HL-60 (cell line): ENCODE measurements around the gene ROCK1.

Source experiments
- GABPA ChIP-seq: IDR thresholded peaks from 2 replicates; pipeline ENCODE4 v1.6.1; 2012; ENCODE audit warnings: low read depth
- POLR2AphosphoS5 ChIP-seq: IDR thresholded peaks from 2 replicates; pipeline ENCODE4 v1.6.1; 2012; ENCODE audit warnings: low read depth
- SPI1 ChIP-seq: IDR thresholded peaks from 2 replicates; pipeline ENCODE4 v1.6.1; 2012; ENCODE audit warnings: low read depth, mild to moderate bottlenecking, borderline replicate concordance
- TF ChIP-seq, protein P1 (sequence below): IDR thresholded peaks from one replicate; pipeline ENCODE4 v1.5.1; 2011; ENCODE audit warnings: low read length, control low read depth, inconsistent platforms; ENCODE audit not compliant: insufficient read depth
- TF ChIP-seq, protein P2 (sequence below): IDR thresholded peaks from 2 replicates; pipeline ENCODE4 v1.6.1; 2012; ENCODE audit warnings: low read depth; ENCODE audit not compliant: insufficient replicate concordance

DNA sequence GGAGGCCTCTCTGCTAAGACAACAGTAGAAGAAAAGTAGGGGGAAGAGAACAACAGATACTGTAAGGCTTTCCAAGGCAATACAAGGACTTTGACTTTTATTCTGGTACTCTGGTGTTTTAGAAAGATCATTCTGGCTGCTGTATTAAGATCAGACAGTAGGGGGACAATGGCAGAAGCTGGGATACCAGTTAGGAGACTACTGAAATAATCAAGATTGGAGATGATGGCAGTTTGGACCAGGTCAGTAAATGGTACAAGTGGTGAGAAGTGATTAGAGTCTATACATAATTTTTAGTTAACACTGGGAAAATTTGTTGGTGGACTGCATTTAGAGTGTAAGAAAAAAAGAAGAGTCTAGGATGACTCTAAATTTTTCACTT lies 139.7 kb downstream of the ROCK1 start:
- TF ChIP-seq, protein P1, sequence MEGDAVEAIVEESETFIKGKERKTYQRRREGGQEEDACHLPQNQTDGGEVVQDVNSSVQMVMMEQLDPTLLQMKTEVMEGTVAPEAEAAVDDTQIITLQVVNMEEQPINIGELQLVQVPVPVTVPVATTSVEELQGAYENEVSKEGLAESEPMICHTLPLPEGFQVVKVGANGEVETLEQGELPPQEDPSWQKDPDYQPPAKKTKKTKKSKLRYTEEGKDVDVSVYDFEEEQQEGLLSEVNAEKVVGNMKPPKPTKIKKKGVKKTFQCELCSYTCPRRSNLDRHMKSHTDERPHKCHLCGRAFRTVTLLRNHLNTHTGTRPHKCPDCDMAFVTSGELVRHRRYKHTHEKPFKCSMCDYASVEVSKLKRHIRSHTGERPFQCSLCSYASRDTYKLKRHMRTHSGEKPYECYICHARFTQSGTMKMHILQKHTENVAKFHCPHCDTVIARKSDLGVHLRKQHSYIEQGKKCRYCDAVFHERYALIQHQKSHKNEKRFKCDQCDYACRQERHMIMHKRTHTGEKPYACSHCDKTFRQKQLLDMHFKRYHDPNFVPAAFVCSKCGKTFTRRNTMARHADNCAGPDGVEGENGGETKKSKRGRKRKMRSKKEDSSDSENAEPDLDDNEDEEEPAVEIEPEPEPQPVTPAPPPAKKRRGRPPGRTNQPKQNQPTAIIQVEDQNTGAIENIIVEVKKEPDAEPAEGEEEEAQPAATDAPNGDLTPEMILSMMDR: peak; percentile 63
- TF ChIP-seq GABPA (no peak), POLR2AphosphoS5 (no peak), SPI1 (no peak)
- TF ChIP-seq, protein P2, sequence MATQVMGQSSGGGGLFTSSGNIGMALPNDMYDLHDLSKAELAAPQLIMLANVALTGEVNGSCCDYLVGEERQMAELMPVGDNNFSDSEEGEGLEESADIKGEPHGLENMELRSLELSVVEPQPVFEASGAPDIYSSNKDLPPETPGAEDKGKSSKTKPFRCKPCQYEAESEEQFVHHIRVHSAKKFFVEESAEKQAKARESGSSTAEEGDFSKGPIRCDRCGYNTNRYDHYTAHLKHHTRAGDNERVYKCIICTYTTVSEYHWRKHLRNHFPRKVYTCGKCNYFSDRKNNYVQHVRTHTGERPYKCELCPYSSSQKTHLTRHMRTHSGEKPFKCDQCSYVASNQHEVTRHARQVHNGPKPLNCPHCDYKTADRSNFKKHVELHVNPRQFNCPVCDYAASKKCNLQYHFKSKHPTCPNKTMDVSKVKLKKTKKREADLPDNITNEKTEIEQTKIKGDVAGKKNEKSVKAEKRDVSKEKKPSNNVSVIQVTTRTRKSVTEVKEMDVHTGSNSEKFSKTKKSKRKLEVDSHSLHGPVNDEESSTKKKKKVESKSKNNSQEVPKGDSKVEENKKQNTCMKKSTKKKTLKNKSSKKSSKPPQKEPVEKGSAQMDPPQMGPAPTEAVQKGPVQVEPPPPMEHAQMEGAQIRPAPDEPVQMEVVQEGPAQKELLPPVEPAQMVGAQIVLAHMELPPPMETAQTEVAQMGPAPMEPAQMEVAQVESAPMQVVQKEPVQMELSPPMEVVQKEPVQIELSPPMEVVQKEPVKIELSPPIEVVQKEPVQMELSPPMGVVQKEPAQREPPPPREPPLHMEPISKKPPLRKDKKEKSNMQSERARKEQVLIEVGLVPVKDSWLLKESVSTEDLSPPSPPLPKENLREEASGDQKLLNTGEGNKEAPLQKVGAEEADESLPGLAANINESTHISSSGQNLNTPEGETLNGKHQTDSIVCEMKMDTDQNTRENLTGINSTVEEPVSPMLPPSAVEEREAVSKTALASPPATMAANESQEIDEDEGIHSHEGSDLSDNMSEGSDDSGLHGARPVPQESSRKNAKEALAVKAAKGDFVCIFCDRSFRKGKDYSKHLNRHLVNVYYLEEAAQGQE: no peak
